ENCODE results near the gene UNC5B. TPM values are rescaled to one million over a fixed set of nuclear protein-coding genes. Genes with fewer than 3 reads are reported as not detected.
A peak's percentile ranks its signal among the peaks of the same experiment; 100 is the strongest.
"Not testable (repeated sequence)": the region's sequence is repeated elsewhere in the genome, so short reads cannot be mapped to it uniquely, and the experiment has no call there.

UNC5B gene
- polyA plus RNA-seq, 4 donors = 0.27 to 19.4 (median 6.7) TPM

DNA sequence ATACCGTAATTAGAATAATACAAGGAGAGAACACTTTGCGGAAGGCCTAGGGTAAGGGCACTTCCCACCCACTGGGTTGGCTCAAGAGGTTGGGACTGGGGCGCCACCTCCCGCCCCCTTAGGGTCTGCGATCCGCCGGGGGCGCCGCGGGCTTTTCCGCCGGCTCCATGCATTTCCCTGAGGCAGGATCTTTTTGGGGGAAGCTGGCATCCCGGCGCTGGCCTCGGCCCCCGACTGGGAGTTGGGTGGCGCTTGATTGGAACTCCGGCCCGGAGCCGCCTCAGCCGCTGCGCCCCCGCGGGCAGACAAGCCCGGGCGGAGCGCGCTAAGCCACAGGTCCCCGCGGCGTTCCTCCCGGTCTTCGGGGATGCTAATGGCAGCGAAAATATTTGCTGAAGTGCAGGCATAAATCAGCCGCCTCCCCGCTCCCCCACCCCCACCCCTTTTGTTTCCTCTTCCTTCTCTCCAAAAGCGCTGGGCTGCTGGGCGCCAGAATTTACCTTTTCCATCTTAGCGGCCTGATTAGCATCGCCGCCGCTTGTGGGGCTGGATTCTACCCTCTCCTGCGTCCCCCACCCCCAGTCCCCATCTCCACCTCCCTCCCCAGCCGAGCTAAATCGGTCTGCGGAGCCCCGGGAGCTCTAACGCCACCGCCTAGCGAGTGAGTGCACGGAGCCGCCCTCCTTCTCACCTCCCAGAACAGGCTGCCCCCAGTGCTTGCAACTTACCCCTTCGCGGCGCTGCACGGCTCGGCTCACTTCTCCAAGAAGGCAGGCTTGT lies 5.1 kb downstream of the UNC5B start:
- Histone ChIP-seq H3K4me1 (ENCODE audit: control insufficient read depth in 3 of 3, insufficient read depth in 2 of 3, low read depth in 1 of 3, low read length in 2 of 3) (peaks cover 0 to 22% (median 0%) of the 10 kb centered on the region in 3 donors), H3K27ac (ENCODE audit: low read depth in 1 of 3, low read length in 2 of 3) (no peak overlapping the region), H3K9me3 (ENCODE audit: control insufficient read depth in 2 of 2, insufficient read depth in 1 of 2, low read depth in 1 of 2, low read length in 1 of 2) (no peaks in the 10 kb centered on the region), H3K27me3 (ENCODE audit: control insufficient read depth in 3 of 3, insufficient read depth in 3 of 3, low read length in 3 of 3) (peaks cover 0 to 66% (median 0%) of the 10 kb centered on the region in 3 donors), H3K4me3 (ENCODE audit: low read depth in 1 of 3, low read length in 3 of 3) (peak overlapping the region; percentile 4 to 48 (median 39)), H3K36me3 (ENCODE audit: control insufficient read depth in 3 of 3, insufficient read depth in 2 of 3, low read depth in 1 of 3, low read length in 3 of 3) (no peaks in the 10 kb centered on the region)
- WGBS, 3 donors = 1 to 3% (median 2%) methylated on average over 54 to 57 of the region's 57 CpGs
- DNase-seq (peak in 1 of 2 donors; percentile 51), FAIRE-seq (no peak)

DNA sequence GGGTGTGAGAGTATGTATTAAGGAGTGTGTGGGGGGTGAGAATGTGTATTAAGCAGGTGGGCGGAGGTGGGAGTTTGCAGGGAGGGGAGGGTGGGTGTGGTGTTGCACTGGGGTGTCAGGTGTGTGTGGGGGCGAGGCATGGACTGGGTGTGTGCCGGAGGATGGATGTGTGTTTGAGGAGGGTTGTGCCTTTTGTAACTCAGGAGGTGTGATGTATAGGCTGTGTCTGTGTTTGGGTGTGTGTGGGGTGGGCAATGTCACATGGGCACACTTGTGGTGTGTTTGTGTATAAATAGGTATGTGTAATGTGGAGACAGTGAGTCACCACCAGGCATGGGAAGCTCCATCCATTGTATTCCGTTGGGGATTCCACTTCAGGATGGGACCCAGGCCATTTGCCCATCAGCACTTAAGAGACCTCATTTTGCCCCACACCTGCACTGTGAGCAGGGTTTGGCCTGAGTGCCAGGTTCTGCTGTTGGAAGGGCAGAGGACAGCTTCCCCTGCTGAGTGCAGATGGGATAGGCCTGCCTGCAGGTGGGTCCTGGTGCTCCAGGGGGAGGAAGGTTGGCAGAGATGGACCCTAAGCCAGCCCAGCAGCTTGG lies 5.8 kb downstream of the UNC5B start:
- WGBS, 3 donors = 15 to 60% (median 35%) methylated on average over 4 of the region's 4 CpGs
- Histone ChIP-seq H3K4me3 (ENCODE audit: low read depth in 1 of 3, low read length in 3 of 3) (peak overlapping the region in 2 of 3 donors; percentile 4 to 48), H3K4me1 (ENCODE audit: control insufficient read depth in 3 of 3, insufficient read depth in 2 of 3, low read depth in 1 of 3, low read length in 2 of 3) (peaks cover 0 to 22% (median 0%) of the 10 kb centered on the region in 3 donors), H3K27ac (ENCODE audit: low read depth in 1 of 3, low read length in 2 of 3) (no peak overlapping the region), H3K27me3 (ENCODE audit: control insufficient read depth in 3 of 3, insufficient read depth in 3 of 3, low read length in 3 of 3) (peaks cover 0 to 63% (median 0%) of the 10 kb centered on the region in 3 donors), H3K9me3 (ENCODE audit: control insufficient read depth in 2 of 2, insufficient read depth in 1 of 2, low read depth in 1 of 2, low read length in 1 of 2) (no peaks in the 10 kb centered on the region), H3K36me3 (ENCODE audit: control insufficient read depth in 3 of 3, insufficient read depth in 2 of 3, low read depth in 1 of 3, low read length in 3 of 3) (no peaks in the 10 kb centered on the region)
- DNase-seq (no peak), FAIRE-seq (no peak)

DNA sequence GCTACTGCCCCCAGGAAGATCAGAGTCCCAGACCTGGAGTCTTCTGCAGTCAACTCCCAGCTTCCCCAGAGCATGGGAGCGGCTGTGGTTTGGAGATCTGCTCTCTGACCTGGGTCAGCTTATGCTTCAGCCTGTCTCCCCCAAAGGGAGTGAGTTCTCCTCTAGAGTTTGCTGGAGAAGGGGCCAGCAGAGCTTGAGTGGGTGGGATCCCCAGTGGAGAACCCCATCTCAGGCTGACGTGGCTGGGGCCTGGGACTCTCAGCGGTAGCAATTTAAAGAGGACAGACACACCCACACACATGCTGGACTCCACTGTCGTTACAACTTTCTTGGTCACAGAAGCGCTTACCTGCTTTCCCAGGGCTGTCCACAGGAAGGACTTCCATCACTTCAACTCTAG lies 6.3 kb downstream of the UNC5B start:
- Histone ChIP-seq H3K4me3 (ENCODE audit: low read depth in 1 of 3, low read length in 3 of 3) (no peak overlapping the region), H3K9me3 (ENCODE audit: control insufficient read depth in 2 of 2, insufficient read depth in 1 of 2, low read depth in 1 of 2, low read length in 1 of 2) (no peaks in the 10 kb centered on the region), H3K36me3 (ENCODE audit: control insufficient read depth in 3 of 3, insufficient read depth in 2 of 3, low read depth in 1 of 3, low read length in 3 of 3) (no peaks in the 10 kb centered on the region), H3K27ac (ENCODE audit: low read depth in 1 of 3, low read length in 2 of 3) (no peak overlapping the region), H3K27me3 (ENCODE audit: control insufficient read depth in 3 of 3, insufficient read depth in 3 of 3, low read length in 3 of 3) (peaks cover 0 to 58% (median 0%) of the 10 kb centered on the region in 3 donors), H3K4me1 (ENCODE audit: control insufficient read depth in 3 of 3, insufficient read depth in 2 of 3, low read depth in 1 of 3, low read length in 2 of 3) (peaks cover 0 to 22% (median 0%) of the 10 kb centered on the region in 3 donors)
- no peak for DNase-seq
- FAIRE-seq = no peak
- whole genome bisulfite sequencing, 3 donors = 63 to 80% (median 72%) methylated on average over 5 of the region's 5 CpGs

DNA sequence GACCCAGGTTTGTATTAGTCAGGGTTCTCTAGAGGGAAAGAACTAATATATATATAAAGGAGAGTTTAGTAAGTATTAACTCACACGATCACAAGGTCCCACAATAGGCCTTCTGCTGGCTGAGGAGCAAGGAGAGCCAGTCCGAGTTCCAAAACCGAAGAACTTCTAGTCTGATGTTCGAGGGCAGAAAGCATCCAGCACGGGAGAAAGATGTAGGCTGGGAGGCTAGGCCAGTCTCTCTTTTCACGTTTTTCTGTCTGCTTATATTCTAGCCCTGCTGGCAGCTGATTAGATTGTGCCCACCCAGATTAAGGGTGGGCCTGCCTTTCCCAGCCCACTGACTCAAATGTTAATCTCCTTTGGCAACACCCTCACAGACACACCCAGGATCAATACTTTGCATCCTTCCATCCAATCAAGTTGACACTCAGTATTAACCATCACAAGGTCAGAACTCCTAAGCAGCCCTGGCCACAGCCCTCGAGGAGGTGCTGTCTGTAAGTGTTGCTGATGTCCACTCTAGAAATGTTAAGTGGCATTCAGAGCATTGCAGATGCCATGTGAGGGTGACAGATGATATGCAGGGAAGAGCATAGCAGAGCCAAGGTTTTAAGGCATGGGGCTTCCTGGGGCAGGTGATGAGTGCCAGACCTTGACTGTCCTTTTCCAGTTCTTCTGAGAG lies 7.0 kb downstream of the UNC5B start:
- WGBS, 3 donors = 69 to 82% (median 72%) methylated on average over 7 of the region's 7 CpGs
- H3K27ac ChIP-seq (ENCODE audit: low read depth in 1 of 3, low read length in 2 of 3); FAIRE-seq; H3K9me3 ChIP-seq (ENCODE audit: control insufficient read depth in 2 of 2, insufficient read depth in 1 of 2, low read depth in 1 of 2, low read length in 1 of 2); H3K4me3 ChIP-seq (ENCODE audit: low read depth in 1 of 3, low read length in 3 of 3); DNase-seq; H3K36me3 ChIP-seq (ENCODE audit: control insufficient read depth in 3 of 3, insufficient read depth in 2 of 3, low read depth in 1 of 3, low read length in 3 of 3): not testable (repeated sequence)
- peaks cover 0 to 17% (median 0%) of the 10 kb centered on the region in 3 donors for H3K4me1 ChIP-seq (ENCODE audit: control insufficient read depth in 3 of 3, insufficient read depth in 2 of 3, low read depth in 1 of 3, low read length in 2 of 3)
- peaks cover 0 to 51% (median 0%) of the 10 kb centered on the region in 3 donors for H3K27me3 ChIP-seq (ENCODE audit: control insufficient read depth in 3 of 3, insufficient read depth in 3 of 3, low read length in 3 of 3)

DNA sequence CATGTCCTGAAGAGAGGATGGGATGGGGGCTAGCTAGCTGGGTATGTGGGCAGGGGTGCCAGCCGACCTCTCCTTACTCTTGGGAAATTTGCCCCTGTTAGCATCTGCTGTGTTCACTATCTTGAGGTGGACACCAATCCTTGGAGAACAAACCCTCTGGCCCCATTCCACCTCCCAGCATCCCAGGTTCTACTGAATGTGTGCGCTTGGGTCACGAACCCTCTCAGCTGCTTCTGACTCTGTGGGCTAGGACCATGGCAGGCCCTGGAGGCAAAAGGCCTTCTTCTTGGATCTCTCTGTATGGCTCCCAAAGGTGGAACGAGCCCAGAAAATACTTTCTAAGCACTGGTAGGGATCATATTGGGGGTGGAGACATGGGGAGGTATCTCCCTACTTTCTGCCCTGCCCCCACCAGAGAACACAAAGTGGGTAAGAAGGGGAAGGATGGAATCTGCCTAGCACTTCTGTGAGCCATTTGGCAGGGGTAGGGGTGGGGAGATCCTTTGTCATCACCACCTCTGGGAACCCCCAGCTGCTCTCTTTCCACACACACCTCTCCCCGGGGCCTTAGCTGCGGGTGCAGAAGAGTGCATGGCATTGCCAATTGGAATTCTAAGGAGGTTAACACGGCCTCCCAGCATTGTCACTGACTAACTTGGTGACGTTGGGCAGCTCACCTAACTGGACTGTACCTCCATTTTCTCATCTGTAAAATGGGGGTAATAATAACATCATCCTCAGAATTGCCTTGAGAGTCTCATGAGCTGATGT lies 7.7 kb downstream of the UNC5B start:
- Histone ChIP-seq H3K9me3 (ENCODE audit: control insufficient read depth in 2 of 2, insufficient read depth in 1 of 2, low read depth in 1 of 2, low read length in 1 of 2) (no peaks in the 10 kb centered on the region), H3K4me3 (ENCODE audit: low read depth in 1 of 3, low read length in 3 of 3) (no peak overlapping the region), H3K27me3 (ENCODE audit: control insufficient read depth in 3 of 3, insufficient read depth in 3 of 3, low read length in 3 of 3) (peaks cover 0 to 44% (median 0%) of the 10 kb centered on the region in 3 donors), H3K27ac (ENCODE audit: low read depth in 1 of 3, low read length in 2 of 3) (no peak overlapping the region), H3K4me1 (ENCODE audit: control insufficient read depth in 3 of 3, insufficient read depth in 2 of 3, low read depth in 1 of 3, low read length in 2 of 3) (peaks cover 0 to 16% (median 0%) of the 10 kb centered on the region in 3 donors), H3K36me3 (ENCODE audit: control insufficient read depth in 3 of 3, insufficient read depth in 2 of 3, low read depth in 1 of 3, low read length in 3 of 3) (no peaks in the 10 kb centered on the region)
- DNase-seq = no peak
- FAIRE-seq = no peak
- WGBS, 3 donors = 81 to 91% (median 84%) methylated on average over 8 of the region's 8 CpGs

DNA sequence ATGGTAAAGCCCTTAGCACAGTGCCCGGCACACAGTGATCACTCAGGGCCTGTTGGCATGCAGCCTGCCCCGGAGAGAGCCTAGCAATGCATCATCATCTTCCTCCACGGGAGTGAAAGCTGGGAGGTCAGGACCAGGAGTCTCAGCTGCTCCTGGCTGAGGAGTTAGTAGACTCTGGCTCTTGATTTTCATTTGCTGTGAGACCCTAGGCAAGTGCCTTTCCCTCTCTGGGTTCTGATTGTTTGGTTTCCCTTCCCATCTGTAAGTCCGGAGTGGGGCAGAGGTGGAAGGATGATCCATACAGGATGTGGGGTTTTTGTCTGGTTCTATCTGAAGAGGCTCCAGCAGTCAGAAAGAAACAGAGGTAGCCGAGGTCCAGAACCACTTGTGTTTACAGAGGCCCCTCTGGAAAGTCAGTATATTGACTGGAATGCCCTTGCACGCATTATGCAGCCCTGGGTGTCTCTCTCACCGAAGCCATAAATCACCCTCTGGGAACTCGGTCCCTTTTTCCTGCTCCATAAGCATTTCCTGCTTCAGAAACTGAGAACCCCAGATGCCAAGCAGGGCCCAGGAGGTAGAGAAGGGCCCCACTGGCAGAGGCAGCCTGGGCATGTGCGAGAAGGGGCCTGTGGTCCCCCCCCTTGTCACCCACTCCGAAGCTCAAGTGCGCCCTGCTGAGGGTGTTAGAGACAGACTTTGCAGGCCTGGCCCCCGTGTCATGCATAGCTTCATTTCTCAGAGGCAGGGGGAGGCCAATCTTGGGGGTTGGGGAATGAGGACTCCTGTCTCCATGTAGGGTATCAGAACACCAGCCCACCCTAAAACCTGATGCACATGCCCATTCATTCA lies 8.5 kb downstream of the UNC5B start:
- no peak overlapping the region for H3K4me3 ChIP-seq (ENCODE audit: low read depth in 1 of 3, low read length in 3 of 3)

DNA sequence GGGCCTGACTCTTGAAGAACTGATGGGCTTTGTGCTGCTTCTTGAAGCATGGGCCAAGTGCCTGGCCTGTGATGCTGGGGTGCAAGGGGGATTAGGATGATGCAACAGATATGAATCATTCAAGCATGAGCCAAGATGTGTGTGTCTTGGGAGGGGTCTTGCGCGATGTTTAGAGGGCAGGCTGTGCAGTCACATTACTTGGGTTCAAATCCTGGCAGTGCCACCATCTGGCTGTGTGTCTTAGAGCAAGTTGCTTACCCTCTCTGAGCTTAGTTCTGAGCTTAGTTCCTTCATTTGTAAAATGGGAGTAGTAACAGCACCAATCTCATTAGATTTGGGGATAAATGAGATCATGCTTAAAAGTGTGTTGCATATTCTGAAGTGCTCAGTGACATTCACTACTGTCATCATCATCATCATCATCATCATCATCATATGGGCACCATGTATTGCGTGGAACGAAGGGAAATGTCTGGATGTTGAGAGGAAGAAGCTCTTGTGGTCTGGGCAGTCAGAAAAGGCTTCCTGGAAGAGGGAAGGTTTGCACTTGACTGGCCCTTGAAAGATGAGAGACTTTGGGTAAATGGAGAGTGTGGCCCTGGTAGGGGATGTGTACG lies 9.3 kb downstream of the UNC5B start:
- H3K4me1 ChIP-seq (ENCODE audit: control insufficient read depth in 3 of 3, insufficient read depth in 2 of 3, low read depth in 1 of 3, low read length in 2 of 3) = peaks cover 0 to 13% (median 0%) of the 10 kb centered on the region in 3 donors
- DNase-seq = no peak
- no peaks in the 10 kb centered on the region for H3K36me3 ChIP-seq (ENCODE audit: control insufficient read depth in 3 of 3, insufficient read depth in 2 of 3, low read depth in 1 of 3, low read length in 3 of 3)
- no peaks in the 10 kb centered on the region for H3K9me3 ChIP-seq (ENCODE audit: control insufficient read depth in 2 of 2, insufficient read depth in 1 of 2, low read depth in 1 of 2, low read length in 1 of 2)
- no peak overlapping the region for H3K4me3 ChIP-seq (ENCODE audit: low read depth in 1 of 3, low read length in 3 of 3)
- FAIRE-seq = no peak
- H3K27me3 ChIP-seq (ENCODE audit: control insufficient read depth in 3 of 3, insufficient read depth in 3 of 3, low read length in 3 of 3) = peaks cover 0 to 28% (median 0%) of the 10 kb centered on the region in 3 donors
- H3K27ac ChIP-seq (ENCODE audit: low read depth in 1 of 3, low read length in 2 of 3) = no peak overlapping the region
- WGBS, 3 donors = 89 to 93% (median 92%) methylated on average over 5 of the region's 5 CpGs

More for the DNA sequence above, 8.5 kb downstream of the UNC5B start:
- 62 to 65% (median 65%) methylated on average over 12 of the region's 12 CpGs for WGBS, 3 donors
- H3K9me3 ChIP-seq (ENCODE audit: control insufficient read depth in 2 of 2, insufficient read depth in 1 of 2, low read depth in 1 of 2, low read length in 1 of 2) = no peaks in the 10 kb centered on the region
- FAIRE-seq = no peak
- no peak overlapping the region for H3K27ac ChIP-seq (ENCODE audit: low read depth in 1 of 3, low read length in 2 of 3)
- H3K27me3 ChIP-seq (ENCODE audit: control insufficient read depth in 3 of 3, insufficient read depth in 3 of 3, low read length in 3 of 3) = peaks cover 0 to 35% (median 0%) of the 10 kb centered on the region in 3 donors
- H3K4me1 ChIP-seq (ENCODE audit: control insufficient read depth in 3 of 3, insufficient read depth in 2 of 3, low read depth in 1 of 3, low read length in 2 of 3) = peaks cover 0 to 16% (median 0%) of the 10 kb centered on the region in 3 donors
- no peak for DNase-seq
- H3K36me3 ChIP-seq (ENCODE audit: control insufficient read depth in 3 of 3, insufficient read depth in 2 of 3, low read depth in 1 of 3, low read length in 3 of 3) = no peaks in the 10 kb centered on the region

Measured in small intestine (tissue), 7 donors.